HPDE6-E6E7 (cell line): Measurements from ENCODE around the gene TLE3.

Source experiments
- DNase-seq: peaks from one replicate; pipeline ENCODE4 v3.0.0; 2011; ENCODE audit warnings: missing footprints; ENCODE audit errors: extremely low spot score

The TLE3 gene

DNA sequence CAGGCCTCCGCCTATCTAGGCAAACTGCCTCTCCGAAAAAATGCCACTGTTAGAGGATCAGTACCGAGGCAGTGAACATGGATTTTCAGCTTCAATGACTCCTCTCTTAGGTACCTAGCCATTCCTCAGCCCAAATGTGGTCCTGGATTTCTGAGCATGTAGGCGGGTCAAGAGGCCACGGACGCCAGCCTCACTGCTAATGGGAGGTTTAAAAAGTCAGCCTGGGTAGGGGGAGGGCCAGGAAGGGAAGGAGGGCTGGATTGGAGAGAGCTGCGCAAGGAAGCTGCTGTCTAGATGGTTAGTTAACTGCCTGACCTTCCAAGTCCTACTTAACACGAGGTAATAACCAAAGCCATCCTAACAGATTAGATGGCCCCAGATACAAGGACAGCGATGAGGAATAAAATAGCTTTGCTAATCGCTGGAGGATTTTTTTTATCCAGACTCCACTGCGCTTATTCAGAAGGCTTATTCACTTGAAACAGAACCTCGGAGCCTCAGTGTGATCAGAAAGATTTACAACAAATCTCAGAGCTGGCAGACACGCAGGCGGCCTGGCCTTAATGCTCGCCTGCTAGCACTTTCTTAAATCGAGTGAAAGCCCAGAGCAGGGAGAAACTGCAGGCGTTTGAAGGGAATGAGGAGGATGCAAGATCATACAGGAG is 34.3 kb downstream of the TLE3 start:
- no peak for DNase-seq

GRCh38 chr15:70062321-70062956 is 35.3 kb downstream of the TLE3 start:
- DNase-seq: no peak

- no peak for DNase-seq
Measured at GRCh38 chr15:70061696-70062270, 35.9 kb downstream of the TLE3 start.

DNA sequence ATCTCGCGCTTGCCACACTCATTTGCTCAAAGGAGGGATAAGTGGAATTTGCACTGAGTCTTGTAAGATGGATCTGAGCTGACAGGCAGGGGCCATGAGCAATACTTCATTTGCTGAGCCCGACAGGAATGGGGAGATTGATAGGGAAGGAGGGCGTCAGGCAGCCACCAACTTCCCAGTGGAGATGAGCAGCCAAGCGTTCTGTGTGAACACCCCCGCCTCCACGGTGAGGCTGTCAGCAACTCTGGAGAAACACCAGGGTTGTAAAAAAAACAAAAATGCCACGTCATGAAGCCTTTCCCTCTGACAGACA is 36.8 kb downstream of the TLE3 start:
- DNase-seq: no peak

DNA sequence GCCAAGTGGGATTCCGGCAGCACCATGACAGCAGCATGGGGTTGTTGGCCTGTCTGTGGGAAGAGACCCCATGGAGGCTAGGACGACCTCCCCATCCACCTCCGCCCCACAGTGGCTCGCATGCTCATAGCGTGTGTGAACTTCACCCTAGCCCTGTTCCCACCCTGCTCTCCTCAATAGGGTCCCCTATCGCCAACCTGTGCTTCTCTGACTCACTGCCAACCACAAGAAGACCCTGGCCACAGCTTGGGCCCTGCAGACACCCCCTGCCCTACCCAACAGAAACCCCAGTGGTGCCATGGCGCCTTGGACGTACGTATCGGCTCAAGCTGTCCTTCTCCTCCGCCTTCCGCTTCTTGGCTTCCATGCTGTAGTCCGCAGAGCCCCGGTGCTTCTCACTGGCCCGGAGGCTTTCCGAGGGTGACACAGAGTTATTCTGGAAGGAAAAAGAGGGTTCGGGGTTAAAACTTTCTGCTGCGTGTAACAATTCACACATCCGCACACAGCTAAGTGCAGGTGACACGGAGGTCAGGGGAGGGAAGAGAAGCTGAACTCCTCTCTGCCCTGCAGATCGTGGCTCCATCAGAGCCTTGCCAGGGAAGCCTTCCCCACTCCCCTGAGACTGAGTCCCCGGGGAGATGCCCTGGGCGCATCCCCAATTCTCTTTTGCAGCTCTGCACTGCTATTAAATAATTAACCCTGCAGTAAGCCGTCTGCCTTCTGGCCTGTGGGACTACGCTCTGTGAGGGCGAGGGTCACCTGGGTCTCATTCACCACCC is 37.3 kb downstream of the TLE3 start:
- DNase-seq: no peak

DNA sequence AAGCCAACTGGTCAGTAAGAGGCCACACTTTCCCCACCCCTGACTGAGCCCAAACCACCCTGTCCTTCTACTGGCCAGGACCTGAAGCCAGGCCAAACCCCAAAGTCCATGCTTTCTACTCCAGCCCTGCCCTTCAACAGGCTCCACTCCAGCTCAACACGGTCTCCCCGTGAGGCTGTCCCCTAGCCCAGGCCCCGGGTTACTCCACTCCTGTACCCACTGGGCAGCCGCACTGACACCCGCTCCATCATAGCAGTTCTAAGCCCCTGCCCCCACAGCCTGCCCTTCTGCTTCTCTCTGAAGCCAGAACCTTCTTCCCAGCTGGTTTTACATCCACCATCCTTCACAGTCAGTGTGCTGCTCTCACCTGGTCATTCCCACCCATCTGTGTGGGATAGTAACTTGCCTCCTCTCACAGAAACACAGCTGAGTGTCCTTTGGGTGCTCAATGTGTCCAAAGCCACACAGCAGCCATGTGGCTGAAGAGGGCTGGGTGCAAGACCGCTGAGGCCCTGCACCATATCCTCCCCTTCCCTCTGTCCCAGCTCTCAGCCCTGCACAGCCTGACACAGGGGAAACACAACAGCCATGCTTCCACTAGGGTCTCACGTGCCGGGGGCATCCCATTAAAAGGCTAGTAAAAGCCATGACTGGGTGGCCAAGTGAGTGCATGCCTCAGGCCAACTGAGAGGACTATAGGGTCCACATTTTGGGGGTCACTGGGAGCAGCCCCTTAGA is 38.1 kb downstream of the TLE3 start:
- DNase-seq: no peak

DNA sequence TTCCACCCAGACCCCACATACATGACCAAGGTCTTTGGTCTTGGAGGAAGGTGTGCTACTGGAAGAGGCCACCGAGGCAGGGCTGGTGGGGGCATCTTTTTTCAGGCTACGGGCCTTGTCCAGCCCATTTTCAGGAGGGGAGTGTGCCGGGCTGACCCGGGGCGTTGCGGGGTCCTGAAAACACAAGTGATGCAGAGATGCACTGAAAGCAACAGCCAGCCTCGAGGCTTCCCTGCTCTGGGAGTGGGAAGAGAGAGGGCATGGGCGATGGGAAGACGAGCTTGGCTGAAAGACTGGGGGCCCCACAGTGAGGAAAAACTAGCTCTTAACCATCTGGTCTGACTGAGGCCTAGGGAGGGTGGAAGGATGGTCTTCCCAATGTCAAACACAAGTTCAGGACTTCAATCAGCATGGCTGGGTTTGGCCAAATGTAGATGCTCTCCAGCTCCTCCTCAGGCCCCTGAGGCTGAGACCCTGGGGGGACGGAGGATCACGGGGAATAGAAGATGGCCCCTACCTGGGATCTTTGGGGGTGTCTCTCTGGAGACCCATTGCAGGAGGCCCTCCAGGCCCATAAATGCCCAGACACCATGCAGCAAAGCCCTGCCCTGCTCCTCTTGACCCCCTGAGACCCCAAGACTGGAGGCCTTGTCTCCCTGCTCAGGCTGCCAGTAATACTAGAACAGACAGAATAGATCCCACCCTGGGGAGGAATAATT is 38.9 kb downstream of the TLE3 start:
- DNase-seq: no peak

- no peak for DNase-seq
Measured at GRCh38 chr15:70057931-70058641, 39.6 kb downstream of the TLE3 start.

GRCh38 chr15:70056091-70056680 is 41.5 kb downstream of the TLE3 start:
- no peak for DNase-seq

GRCh38 chr15:70055601-70056051 is 42.1 kb downstream of the TLE3 start:
- DNase-seq: no peak

DNA sequence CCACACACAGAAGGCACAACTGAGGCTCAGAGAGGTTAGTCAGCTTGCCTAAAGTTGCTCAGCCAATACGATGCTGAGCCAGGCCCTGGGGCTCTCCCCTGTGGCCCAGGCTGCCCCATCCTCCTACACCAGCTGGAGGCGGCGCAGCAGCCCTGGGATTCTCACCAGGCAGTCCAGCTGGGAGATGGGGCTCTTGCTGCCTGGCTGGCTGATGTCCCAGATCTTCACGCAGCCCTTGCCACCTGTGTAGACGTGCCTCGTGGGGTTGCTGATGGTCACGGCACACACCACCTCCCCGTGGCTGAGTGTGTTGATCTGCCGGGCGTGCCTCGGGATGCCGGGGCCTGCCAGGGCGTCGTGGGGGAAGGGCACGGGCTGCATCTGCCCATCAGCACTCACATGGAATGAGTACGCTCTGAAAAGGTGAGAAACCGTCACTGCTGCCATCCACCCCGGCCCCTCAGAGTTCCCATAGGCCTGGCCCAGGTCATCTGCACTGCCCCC is 42.8 kb downstream of the TLE3 start:
- DNase-seq: no peak

GRCh38 chr15:70054366-70054765 is 43.4 kb downstream of the TLE3 start:
- no peak for DNase-seq

DNA sequence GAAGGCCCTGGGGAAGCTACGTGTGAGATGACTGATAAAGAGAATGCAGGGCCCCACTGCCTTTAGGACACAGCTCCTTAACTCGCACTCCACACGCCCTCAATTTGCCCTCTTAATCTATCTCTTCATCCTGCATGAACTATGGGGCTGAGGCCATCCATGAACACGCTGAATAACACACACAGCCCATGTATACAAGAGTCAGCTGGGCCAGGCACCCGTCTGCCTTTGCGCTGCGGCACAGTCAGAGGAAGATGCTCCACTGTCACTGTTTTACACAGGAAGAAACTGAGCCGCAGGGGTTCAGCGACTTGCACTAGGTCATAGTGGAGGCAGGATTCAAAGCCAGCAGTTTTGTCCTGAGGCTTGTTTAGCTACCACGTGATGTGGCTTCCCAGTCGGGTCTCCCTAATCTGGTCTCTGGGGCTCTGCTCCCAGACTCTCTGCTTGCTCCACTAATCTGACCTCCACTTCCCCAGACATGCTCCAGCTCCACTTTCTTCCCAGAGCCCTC is 43.9 kb downstream of the TLE3 start:
- no peak for DNase-seq

- no peak for DNase-seq
Measured at GRCh38 chr15:70053001-70053715, 44.6 kb downstream of the TLE3 start.

- no peak for DNase-seq
Measured at GRCh38 chr15:70051948-70052633, 45.6 kb downstream of the TLE3 start.

DNA sequence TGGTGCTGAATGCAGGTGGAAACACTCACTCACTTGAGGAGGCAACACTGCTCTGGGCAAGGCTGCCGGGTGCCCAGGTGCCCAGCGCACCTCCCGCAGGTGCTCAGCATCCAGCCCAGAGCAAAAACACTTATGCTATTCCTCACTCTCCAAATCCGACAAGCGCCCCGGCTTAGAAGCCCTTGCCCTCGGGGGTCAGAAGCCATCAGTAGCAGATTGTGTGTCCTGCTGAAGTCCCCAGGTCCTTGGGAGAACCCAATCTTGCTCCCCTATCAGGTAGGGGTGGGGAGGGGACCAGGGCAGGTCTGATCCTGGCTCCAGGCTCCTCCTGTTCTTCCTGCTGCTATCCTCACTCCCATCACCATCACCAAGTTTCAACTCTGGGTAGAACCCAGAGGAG is 46.7 kb downstream of the TLE3 start:
- DNase-seq: no peak

DNA sequence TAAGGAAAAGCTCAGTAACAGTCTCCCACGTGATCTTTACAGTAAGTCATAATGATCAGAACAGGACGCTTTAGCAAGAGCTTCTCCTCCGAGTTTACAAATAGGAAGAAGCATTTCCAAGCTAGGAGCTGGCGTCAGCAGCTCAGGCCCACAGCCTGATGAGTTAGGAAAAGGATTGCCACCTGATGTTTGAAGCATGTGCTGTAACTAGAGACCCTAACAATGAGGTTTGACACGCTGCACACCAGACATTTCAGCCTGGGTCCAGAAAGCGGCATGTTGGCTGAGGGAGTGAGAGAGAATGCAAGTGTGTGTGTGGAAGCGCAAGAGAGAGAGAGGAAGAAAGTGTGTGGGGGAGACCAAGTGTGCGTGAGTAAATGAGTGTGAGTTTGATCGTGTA is 47.3 kb downstream of the TLE3 start:
- no peak for DNase-seq

DNA sequence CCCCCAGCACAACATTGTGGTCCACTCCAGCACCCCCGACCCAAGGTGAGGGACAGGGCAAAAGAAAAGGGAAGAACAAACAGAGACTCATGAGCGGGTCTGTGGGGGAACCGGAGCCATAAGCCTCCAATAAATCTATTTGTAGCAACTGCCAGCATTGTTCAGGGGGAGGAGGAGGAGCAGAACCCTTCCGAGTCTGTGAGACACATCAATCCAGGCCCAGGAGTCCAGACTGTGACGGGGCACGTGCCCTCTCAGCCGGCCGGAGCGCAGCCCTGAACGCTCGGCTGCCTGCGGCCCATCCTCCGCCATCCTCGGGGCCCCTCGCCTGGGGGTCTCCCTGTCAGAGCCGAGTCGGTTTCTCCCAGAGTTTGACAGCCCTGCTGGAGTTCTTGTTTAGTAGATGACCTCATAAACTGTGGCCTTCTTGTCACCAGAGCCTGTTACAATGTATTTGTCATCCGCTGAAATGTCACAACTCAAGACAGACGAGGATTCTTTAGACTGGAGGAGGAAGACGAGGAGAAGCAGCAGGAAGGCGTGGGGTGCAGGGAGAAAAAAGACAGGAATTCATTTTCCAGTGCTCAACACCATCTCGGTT is 47.9 kb downstream of the TLE3 start:
- DNase-seq: no peak
